ENCODE measurements around the gene GALNT2.

GALNT2 gene

GRCh38 chr1:230179249-230179648 lies 112.2 kb downstream of the GALNT2 start:
- no peak for DNase-seq (ENCODE audit: low read depth in 1 of 2, low spot score in 1 of 2)

DNA sequence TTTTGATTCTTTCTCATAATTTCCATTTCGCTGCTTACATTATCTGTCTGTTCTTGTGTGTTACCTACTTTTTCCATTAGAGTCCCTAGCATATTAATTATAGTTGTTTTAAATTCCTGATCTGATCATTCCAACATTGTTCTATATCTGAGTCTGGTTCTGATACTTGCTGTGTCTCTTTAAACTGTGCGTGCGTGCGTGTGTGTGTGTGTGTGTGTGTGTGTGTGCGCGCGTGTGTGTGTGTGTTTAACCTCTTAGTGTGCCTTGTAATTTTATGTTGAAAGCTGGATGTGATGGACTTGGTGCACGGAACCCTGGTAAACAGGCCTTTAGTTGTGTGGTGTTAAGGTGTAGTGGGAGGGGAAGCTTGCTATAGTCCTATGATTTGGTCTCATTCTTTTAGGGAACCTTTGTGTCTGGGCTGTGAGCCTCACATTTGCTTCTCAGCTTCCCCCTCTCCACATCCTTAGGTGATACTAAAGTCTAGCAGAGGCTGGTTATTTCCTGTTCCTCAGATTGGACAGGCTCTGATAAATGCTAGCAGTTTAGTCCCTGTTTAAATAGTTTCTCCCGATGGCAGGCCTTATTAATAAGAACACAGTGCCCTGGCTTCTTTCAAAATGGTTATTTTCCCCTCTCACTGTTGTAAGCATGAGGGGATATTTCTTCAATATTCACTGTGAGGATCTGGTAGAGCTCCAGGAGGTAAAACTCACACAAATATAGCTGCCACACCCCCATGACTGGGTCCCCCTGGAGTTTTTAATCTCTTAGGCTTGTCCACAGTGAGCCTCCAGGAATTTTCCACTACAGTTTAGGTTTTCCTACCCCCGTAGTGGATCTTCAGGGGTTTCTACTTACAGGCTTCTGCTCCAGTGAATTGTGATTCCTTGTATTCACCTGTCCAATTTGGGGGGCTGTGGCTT lies 118.3 kb downstream of the GALNT2 start:
- DNase-seq (ENCODE audit: low read depth in 1 of 2, low spot score in 1 of 2) = no peak

GRCh38 chr1:230186003-230186863 lies 119.2 kb downstream of the GALNT2 start:
- DNase-seq (ENCODE audit: low read depth in 1 of 2, low spot score in 1 of 2) = no peak

GRCh38 chr1:230186874-230187273 lies 119.8 kb downstream of the GALNT2 start:
- no peak for DNase-seq (ENCODE audit: low read depth in 1 of 2, low spot score in 1 of 2)

GRCh38 chr1:230187290-230187689 lies 120.3 kb downstream of the GALNT2 start:
- no peak for DNase-seq (ENCODE audit: low read depth in 1 of 2, low spot score in 1 of 2)

DNA sequence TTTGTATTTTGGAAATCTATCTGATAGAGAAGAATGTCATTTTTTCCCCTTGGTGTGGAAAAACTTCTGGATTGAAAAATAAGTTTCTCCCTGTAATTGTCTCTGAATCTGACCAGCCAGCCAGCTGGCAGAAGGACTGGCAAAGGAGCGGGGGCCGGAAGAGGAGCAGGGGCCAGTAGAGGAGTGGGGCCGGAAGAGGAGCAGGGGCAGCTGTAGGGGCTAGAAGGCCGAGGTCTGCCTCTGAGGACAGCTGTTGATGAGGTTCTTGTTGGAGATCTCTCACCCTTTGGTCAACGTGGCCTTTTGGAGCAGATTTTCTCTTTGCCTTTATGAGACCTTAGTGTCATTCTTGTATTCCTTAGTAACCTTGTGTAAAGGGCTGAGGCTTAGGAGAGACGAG lies 121.8 kb downstream of the GALNT2 start:
- no peak for DNase-seq (ENCODE audit: low read depth in 1 of 2, low spot score in 1 of 2)

GRCh38 chr1:230189341-230189740 lies 122.3 kb downstream of the GALNT2 start:
- DNase-seq (ENCODE audit: low read depth in 1 of 2, low spot score in 1 of 2) = no peak

- no peak for DNase-seq (ENCODE audit: low read depth in 1 of 2, low spot score in 1 of 2)
Measured at GRCh38 chr1:230189824-230190223, 122.8 kb downstream of the GALNT2 start.

DNA sequence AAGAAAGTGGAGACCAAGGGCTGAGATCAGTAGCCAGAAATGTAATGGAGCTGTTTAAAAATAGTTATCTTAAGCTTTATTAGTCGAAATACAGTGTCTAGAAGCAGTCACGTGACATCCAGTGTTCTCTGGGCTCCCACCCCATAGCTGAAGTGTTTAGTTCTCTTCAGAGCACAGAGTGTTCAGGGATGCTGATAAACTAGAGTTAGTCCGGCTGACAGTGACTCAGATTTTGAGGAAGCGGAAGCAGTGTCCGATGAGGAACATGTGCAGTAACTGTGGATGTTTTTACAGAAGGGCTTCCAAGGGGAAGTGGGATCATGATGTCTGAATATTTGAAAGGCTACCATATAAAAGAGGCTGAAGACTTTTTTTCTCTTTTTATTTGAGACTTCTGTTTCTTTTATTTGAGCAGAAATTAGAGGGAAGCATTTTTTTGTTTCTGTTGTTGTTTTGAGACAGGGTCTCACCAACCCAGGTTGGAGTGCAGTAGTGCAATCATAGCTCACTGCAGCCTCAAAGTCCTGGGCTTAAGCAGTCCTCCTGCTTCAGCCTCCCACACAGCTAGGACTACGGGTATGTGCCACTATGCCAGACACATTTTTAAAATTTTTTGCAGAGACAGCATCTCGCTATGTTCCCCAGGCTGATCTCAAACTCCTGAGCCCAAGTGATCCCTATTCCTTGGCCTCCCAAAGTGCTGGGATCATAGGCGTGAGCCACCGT lies 124.2 kb downstream of the GALNT2 start:
- DNase-seq (ENCODE audit: low read depth in 1 of 2, low spot score in 1 of 2) = no peak

DNA sequence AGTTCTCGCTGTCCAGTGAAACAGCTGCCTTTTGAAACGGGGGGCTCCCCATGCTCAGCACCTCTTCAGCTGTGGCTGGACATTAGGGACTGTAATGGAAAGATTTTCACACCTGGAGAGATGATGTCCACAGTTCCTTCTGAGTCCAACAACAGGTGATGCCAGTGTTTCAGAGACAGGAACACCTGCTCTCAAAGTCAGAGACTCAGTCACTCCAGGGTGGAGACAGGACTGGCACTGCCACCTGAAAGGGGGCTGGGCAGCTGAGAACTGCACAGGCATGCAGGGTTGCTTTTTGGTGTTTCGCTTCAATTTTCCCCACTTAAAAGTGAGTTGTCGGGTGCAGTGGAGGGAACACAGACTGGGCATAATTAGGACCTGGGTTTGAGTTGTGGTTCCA lies 124.8 kb downstream of the GALNT2 start:
- DNase-seq (ENCODE audit: low read depth in 1 of 2, low spot score in 1 of 2) = no peak

- no peak for DNase-seq (ENCODE audit: low read depth in 1 of 2, low spot score in 1 of 2)
Measured at GRCh38 chr1:230194525-230194924, 127.5 kb downstream of the GALNT2 start.

GRCh38 chr1:230195199-230195598 lies 128.2 kb downstream of the GALNT2 start:
- DNase-seq (ENCODE audit: low read depth in 1 of 2, low spot score in 1 of 2) = no peak

DNA sequence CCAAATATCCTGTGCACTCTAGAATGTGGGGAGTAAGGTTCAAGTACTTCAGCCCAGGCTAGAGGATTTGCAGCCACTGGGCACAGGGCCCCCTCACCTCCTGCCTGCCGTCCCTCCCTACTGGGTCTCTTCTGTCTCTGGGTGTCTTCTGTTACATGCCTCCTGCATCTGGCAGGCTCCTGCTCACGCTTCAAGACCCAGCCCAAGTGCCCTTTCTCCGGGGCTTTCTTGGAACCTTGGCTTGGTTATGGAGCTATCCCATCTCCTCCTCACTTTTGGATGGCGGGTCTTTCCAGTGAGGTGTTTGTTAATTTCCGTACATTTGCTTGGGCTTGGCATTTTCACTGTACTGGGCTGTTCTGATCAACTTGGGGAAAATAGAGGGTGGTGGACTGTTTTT lies 129.0 kb downstream of the GALNT2 start:
- no peak for DNase-seq (ENCODE audit: low read depth in 1 of 2, low spot score in 1 of 2)

- DNase-seq (ENCODE audit: low read depth in 1 of 2, low spot score in 1 of 2) = no peak
Measured at GRCh38 chr1:230197644-230198567, 130.9 kb downstream of the GALNT2 start.

- DNase-seq (ENCODE audit: low read depth in 1 of 2, low spot score in 1 of 2) = no peak
Measured at GRCh38 chr1:230199034-230199433, 132.0 kb downstream of the GALNT2 start.

DNA sequence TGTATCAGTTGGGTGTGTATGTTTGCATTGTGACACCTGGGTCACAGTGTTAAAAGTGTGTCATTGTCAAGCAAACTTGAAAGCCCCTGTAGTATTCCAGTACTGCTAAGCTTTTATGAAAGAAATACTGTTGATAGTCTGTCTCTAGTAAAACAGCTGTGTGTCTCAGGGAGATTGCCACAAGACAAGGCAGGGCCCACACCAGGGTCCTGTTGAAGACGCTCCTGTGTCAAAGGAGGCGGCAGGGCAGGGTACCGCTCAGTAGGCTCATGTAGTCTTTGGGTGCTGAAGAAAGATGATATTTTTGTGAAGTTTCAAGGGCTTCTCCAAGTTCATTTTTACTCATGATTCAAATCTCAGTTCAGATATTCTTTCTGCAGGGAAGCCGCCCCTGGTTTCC lies 132.5 kb downstream of the GALNT2 start:
- DNase-seq (ENCODE audit: low read depth in 1 of 2, low spot score in 1 of 2) = no peak

GRCh38 chr1:230200276-230200675 lies 133.2 kb downstream of the GALNT2 start:
- DNase-seq (ENCODE audit: low read depth in 1 of 2, low spot score in 1 of 2) = no peak

DNA sequence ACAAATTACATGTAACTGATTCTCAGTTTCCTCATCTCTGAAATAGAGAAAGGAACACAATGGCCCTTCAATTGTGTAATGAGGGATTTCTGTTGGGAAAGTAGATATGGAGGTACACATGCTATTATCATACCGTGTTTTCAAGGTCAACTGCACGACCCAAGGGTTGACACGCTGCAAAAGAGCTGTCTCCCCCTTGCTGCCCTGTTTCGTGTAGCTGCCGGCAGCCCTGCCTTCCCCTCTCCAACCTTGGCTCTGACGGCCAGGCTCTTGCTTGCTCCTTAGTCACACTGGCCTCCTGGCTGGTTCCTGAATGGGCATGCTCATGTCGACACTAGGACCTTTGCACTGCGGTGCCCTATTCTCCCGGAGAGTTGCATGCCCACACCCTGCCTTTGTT lies 134.4 kb downstream of the GALNT2 start:
- no peak for DNase-seq (ENCODE audit: low read depth in 1 of 2, low spot score in 1 of 2)

DNA sequence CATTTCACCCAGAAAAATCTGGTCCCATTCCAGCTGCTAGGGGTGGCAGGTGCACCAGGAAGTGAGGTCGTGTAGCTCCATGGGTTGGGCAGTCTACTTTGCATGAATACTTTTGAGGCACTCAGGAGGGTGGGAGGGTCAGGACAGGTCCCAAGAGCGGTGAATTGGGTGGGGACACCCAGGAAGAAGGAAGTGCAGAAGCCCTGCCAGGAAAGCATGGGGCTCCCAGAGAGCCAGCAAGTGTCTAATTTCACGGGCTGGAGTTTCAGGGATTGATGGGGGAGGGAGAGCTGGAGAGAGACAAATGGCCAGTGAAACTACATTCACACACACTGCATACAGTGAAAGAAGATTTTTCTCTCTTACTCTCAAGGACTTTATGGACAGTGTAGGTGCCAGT lies 137.8 kb downstream of the GALNT2 start:
- DNase-seq (ENCODE audit: low read depth in 1 of 2, low spot score in 1 of 2) = no peak

DNA sequence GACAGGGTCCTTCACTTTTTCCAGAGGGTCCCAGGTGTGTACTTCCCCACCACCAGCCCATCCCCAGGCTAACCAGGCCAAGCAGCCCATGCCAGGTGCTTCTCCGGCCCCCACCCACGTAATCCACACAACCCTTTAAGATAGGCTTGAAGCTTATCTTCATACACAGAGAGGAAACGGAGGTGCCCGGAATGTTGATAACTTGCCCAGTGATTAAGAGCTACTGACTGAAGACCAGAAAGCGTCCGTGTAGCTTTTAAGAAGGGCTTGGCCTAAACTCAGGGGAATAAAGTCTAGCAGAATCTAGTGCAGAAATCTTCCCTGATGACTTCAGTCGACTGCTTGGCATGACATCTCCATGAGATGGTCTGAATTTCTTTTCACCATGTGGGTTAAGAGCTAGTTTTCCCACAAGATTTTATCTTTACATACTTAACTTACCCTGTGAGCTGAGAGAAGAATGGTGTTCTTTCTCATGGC lies 138.7 kb downstream of the GALNT2 start:
- no peak for DNase-seq (ENCODE audit: low read depth in 1 of 2, low spot score in 1 of 2)
